GOT3 (cell line): ENCODE results near the gene TLL1.

Source experiments
- DNase-seq: peaks from one replicate; lab custom pipeline; 2025; ENCODE audit warnings: mixed read lengths; lab: John Stamatoyannopoulos, UW

Gene TLL1

DNA sequence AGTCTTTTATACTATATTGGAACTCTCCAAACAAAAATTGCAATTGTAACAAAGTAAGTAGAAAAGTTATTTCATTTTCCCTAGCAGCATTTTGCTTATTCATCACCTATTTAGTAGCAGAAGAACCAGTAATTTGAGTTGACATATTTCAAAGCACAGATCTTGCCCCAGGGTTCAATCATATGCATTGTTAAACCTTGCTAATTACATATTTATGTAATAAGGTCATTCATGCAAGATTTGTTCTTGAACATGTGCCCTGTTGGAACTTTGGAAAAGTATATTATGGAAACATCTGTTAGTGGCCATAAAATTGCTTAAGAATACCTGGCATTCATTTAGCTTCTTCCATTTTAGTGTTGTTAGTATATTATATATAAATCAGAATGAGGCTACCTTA, 191.7 kb downstream of the TLL1 start:
- no peak for DNase-seq

DNA sequence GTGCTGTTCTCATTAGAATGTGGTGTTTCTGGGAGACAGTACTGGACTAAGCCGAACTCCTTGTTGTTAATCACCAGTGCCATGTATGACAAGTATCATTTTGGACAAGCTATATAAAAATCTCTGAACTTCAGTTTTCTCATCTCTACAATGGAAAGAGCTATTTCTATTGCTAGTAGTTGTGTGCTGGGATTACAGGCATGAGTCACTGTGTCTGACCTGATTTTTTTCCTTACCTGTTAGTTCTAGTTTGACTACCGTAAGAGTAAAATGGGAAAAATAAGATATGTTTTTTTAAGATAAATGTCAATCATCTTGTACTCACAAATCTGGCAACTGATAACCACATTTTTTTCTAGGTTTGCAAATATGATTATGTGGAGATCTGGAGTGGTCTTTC, 192.3 kb downstream of the TLL1 start:
- no peak for DNase-seq

DNA sequence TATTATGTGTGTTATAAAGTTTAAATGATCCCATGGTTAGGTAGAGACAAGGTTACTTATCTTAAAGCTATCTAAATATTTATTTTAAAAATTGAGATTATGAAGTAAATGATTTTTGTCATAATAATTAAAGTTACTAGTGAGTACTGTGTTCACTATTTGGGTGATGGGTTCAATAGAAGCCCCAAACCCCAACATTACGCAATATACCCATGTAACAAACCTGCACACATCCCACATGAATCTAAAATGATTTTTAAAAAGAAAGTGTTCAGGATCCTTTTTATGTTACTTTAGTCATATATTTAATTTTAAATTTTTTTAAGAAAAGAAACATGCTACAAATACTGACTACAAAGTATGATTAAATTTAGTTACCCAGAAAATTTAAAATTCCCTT, 193.9 kb downstream of the TLL1 start:
- no peak for DNase-seq

DNA sequence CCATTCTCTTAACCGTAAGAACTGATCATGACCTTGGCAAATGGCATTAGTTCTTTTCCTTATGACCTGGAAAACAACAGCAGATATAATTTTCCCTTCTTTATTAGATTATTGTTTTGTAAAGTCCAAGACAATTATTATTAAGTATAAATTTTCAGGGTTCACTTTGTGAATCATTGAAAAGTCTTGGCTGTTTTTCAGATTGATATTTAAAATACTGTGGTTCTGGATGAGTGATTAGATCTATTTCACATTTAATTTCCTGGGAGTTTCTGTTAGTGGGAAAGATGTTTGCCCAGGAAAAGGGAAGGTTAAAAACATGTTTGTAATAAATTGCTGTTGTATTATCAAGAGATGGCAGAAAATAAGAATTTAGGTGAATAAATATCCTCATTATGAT, 194.9 kb downstream of the TLL1 start:
- DNase-seq: no peak

DNA sequence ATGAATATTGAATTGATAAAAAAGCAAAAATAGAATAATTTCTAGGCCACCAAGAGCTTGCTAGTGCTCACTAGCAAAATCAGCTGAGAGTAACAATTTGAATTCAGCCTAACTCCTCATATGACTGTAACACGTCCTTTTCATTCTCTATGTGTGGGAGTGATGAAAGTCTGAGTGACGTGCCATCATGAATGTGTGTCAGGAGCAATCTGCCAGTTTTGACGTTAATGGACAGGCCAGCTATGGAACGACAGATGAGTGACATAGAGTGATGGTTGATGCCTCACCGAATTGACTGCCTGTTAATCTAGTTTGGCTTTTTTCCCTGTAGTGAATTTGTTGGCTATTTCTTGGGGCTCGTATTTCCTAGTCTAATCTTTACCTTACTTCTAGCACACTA, 200.7 kb downstream of the TLL1 start:
- DNase-seq: no peak

DNA sequence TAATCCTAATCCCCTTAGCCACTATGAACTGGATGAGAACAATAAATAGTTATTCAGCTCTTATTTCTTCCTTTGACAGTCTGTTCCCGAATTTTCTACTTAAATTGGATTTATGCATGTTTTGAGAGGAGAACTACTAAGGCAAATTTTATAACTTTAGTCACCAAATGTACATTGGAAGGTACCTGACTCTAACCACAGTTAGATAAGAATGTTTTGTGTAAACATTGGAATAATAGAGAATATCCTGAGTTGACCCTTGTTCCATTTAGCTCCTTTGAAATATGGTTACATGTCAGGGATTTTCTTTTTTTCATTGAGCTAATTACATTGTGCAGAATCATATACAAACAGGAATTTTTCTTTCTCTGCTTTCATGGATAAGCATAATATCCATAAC, 202.6 kb downstream of the TLL1 start:
- no peak for DNase-seq

DNA sequence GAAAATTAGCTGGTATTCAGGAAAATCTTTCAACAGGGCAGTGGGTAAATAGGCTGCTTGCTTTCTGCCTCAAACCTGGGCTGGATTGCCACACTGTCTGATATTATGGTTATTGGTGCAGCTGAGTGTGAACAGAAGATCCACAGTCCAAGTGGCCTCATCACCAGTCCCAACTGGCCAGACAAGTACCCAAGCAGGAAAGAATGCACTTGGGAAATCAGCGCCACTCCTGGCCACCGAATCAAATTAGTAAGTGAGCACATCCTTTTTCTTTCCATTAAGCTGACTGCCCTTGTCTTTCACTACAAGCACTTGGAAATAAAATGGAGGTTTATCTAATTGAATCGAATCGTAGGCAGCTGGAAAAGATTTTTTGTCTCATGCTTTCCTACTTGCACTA, 204.7 kb downstream of the TLL1 start:
- no peak for DNase-seq

DNA sequence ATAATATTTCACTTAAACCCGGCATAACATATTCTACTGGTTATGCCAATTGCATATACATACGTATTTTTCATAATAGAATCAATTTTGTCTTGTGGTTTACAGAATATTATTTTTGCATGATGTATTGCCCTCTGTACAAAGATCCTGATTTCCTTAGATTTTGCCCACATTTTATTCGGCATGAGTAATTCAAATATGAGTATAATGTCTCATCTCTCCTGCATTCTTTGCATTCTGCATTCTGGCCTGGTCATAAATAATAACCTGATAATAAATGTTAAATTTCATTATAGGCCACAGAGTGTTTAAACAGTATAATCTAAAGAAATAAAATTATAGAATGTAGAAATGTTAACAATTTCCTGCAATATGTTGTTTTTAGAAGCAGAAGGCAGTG, 205.3 kb downstream of the TLL1 start:
- no peak for DNase-seq

DNA sequence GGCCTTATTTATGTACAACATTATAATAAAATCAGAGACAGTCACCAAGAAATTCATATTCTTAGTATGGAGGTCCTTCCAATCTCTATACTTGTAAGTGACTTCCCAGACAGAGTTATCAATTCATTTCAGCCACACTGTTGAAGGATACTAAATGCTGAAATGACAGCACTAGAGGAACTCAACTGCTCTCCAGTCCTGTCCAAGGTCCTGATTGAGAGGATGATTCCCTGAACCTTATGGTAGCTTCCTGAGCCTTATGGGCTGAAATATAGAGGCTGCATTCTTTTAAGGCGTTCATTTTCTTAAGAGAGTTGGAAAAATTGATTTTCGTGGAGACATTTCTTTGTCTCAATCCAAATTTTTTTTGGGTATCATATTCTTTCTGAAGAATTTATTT, 205.9 kb downstream of the TLL1 start:
- no peak for DNase-seq

DNA sequence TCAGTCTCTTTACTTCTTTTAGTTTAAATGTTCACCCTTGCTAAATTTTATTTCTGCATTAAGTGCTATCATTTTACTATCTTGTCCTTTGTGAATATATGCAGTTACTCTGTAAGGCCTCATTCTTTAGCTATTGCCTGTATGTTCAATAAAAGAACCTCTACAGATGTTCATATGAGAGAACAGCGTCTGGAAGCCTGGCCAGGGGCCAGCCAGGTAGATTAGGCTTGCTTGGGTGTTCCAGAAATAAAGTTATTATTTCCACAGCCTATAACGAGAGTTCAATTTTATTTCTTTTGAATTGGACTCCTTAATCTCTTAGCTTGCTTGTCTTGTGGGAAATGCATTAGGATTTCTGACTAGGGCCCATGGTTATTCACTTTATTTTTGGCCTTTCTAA, 214.5 kb downstream of the TLL1 start:
- DNase-seq: no peak

DNA sequence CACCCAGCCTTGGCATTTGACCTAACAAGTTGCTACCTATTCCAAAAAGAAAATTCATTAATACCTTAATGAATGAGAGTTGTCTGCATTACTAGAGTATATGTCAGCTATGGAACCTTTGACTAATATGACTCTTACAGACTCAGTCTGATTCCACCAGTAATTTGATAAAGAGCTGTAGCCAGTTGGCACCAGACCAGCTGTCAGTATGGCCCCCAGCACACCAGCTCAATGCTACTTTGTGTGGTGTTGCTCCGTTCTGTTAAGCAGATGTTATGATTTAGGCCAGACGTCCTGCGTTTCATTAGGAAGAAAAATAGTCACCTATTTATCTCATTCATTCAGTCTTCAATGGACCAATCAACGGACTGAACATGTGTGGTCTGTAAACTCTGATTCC, 215.5 kb downstream of the TLL1 start:
- DNase-seq: no peak

DNA sequence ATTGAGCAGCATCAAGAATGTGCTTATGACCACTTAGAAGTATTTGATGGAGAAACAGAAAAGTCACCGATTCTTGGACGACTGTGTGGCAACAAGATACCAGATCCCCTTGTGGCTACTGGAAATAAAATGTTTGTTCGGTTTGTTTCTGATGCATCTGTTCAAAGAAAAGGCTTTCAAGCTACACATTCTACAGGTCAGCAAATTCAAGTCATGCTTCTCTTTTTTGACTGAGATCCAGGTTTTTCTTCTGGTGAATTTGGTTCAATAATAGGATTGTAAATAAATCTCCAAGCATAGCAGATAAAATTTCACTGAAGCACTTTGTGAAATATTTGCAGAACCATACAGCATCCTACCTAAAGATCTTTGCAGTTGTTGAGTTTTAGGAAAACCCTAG, 218.1 kb downstream of the TLL1 start:
- no peak for DNase-seq

DNA sequence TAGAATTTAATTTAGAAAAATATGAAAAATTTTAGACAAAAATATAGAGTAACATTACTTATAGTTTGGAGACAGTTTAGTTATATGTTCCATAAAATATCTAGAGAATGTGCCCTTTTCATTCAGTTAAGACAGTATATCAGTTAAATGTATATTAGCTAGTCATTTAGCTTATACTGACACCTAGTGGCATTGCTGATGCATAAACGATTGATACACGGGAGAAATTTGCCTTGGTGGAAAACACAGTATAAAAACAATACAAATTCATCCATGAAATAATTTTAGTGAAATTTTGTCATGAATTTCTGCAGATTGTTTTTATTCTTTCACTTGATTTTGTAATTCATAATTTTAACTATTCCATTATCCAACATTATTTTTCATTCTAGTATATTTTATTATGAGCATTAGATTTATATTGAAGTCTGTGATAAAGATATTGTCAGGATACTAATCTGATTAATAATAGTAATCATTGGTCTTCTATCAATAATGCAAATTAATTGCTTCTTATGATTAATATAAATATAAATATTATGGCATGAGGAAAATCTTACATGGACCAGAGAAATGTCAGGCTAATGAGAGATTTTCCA, 219.0 kb downstream of the TLL1 start:
- no peak for DNase-seq

DNA sequence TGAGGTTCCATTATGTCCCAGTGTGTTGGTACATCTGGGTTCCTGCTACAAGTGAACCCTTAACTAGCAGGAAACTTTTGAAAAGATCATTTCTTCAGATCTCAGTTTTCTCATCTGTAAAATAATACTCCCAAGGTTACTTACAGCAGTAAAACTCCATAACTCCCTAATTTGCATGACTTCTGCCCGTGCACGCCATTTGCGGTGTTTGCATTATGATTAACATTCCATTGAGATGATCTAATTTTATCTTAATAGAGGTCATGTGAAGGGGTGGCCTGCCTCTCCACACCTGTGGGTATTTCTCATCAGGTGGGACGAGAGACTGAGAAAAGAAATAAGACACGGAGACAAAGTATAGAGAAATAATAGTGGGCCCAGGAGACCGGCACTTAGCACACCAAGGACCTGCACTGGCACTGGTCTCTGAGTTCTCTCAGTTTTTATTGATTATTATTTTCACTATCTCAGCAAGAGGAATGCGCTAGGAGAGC, 219.8 kb downstream of the TLL1 start:
- DNase-seq: no peak

DNA sequence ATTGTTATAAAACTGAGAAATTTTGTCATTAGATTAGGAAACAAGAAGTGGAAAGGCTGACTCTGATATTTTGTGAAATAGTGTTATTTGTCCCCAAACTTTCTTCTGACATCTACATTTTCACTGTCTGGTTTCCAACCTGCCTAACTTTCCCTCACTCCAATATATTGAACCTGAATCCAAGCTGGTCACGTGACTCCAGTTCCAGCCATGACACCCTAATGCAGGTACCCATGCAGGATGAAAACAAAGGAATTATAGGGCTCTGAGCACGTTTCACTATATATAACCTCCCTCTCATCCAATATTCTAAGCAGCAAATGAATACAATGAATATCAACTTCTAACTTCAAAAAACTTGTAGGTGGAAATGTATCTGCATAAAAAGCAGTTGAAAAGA, 231.6 kb downstream of the TLL1 start:
- DNase-seq: no peak

DNA sequence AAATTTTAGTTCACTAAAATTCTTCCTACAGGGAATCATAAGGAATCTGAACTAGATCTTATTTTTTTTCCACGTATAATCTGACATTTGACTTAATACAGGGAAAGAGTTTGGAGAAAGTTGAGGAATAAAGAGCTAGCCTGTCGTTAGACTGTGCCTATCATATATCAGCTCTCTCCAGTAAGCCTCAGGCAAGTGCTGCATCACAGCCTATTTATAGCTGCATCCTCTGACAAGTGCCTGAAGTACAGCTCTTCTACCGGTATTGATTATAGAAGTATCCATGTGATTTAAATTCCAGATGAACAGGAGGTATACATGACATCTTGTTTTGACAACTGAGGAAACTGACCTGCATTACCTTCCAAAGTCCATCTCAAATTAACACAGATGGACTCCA, 248.9 kb downstream of the TLL1 start:
- DNase-seq: no peak

DNA sequence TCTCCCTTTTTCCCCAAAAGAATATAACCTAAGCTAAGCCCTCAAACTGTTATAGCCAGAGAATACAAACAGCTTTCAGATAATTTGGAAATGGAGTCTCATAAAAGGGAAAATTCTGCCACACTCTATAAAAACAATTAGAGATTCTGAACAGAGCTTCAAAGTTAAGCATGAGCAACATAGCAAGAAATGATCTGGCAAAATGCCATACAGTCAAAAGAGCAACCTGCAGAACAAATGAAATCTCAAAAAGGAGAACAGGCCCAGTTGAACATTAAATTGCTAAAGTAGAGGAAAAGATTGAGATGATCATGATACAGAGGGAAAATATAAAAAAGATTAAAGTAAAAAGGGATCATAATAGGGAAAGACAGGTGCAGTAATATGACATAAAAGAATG, 250.5 kb downstream of the TLL1 start:
- no peak for DNase-seq

DNA sequence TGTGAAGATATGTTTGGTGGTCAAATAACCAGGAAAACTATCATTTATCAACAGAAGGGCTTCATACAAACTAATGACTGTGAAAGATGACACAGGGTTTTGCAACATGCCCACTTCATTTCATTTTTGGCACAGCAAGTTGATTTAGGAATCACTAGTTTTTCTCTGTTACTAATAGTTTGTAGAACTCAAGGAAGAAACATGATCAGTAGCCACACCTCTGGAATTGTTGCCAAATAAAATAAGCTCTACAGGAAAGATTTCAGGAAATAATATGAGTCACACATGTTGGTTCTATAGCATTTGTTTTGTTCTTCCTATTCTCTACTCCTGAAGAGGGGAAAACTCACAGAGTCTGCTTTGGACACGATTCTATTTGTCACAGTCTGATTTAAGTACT, 255.4 kb downstream of the TLL1 start:
- DNase-seq: no peak

DNA sequence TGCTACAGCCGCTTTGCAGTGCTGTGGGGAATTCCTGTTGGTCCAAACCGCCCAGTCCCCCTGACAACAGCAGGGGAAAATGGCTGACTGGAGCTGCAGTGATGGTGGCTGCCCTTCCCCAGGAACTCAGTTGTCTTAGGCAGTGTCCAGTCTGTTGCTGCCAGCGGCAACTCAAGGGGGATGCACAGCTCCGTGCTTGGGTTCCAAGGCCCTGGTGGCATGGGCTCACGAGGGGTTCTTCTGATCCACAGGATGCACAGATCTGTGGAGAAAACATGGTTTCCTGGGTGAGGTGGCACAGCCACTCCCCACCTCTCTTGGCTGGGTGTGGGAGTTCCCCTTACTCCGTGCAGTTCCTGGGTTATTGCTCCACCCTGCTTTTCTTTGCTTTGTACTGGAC, 261.2 kb downstream of the TLL1 start:
- no peak for DNase-seq

DNA sequence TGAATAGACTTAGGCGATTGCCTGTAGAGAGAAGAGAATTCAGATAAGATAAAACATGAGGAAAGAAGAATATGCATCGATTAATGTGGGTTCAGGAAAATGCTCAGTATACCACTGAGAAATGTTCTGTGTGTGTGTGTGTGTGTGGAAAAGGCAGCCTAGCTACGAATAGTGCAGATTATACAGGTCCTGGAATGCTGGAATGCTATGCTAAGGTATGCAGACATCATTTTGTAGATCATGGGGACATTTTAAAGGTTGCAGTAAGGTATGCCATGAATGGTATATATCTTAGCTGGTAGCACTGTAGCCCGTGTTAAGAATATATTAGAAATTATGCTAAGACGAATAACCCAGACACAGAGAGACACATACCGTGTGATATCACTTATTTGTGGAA, 267.9 kb downstream of the TLL1 start:
- DNase-seq: no peak

DNA sequence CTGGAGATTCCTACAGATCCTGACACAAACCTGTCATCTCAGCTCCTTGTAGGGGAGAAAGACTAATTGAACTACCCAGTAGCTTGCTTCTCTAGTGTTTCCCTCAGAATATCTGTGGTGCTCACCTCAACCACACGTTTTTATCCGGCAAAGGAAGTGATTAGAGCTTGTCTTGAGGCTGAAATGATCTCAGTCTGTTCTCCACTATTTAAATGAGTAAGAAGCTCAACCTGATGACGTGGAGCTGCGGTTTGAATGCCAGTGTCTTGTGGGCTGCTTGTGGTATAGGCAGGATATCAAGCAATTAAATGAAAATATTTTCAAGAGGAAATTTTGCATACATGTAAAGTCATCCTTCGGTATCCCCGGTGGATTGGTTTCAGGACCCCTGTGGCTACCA, 270.2 kb downstream of the TLL1 start:
- no peak for DNase-seq

DNA sequence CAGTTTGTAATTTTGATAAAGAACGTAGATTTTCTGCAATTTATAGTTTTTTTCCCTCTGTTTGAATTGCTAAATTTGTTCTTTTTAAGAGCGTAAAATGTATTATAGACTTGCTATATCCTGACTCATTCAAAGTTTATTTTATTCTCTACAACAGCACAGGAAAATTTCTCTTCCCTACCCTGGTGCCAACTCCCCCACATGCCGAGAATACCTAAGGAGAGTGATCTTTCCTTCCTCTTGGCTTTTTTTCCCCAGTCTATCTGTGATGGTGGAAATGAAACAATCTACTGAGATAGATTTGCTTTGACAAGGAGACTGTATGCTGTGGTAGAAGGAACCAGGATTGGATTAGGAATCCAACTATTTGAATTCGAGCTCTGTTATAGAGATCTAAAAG, 271.6 kb downstream of the TLL1 start:
- DNase-seq: no peak

DNA sequence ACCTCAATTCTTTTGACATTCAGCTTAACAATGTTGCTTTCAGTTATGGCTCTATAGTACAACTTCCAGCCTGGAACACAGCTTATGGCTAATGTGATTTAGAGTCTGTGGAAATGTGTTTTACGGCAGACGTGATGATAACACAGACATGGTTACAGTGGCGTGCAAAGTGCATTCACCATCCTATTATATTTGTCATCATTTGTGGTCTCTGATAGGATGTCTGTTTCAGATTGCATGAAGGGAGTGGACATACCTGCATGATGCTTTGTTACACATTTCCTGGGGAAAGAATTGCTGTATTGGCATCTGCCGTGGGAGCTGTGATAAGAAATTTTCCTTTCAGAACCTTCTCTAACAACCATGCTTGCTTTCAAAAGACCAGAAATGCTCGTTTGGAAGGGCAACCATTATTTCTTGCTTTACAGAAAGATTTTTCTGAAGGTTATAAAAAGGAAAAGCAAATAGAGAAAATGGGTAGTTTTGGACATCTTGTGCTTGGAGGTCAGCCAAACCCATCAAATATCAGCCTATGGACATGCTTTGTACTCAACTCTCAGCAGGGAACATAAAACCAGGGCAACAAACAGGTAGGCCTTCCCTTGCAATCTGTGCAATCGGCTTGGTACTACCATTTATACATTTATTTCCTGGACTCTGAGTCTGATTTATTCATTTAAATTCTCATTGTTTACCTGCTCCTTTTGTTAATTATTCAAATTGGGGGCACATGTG, 273.9 kb downstream of the TLL1 start:
- DNase-seq: no peak
